WTC11 (cell line): Measurements from ENCODE around the gene DGLUCY. TPM values are rescaled to one million over a fixed set of nuclear protein-coding genes. Genes with fewer than 3 reads are reported as not detected.
A peak's percentile ranks its signal among the peaks of the same experiment; 100 is the strongest.

Experiments
- ATAC-seq: fragments of 200-7000 bp; cut with Tn5 transposase; 2 replicates; pipeline ENCODE4 v1.10.0; 2021; ENCODE audit warnings: mild to moderate bottlenecking, moderate library complexity
- CTCF ChIA-PET: fragments of 300-600 bp; sonication (Branson Sonifier 250); formaldehyde crosslinking; loops from one replicate; lab custom pipeline; 2021; ENCODE audit warnings: antibody characterized with exemption; lab: Charles Lee
- POLR2A ChIA-PET: fragments of 350-600 bp; sonication (Branson Sonifier 250); formaldehyde crosslinking; loops from one replicate; lab custom pipeline; 2021; ENCODE audit warnings: antibody characterized with exemption; lab: Charles Lee
- DNase-seq: peaks from one replicate; pipeline ENCODE4 v3.0.0; 2021; ENCODE audit warnings: low spot score
- H3K27ac Mint-ChIP-seq: 2 replicates; pipeline ENCODE4 v1.8.0; 2021; ENCODE audit warnings: mixed read lengths
- H3K27me3 Mint-ChIP-seq: 2 replicates; pipeline ENCODE4 v1.8.0; 2021; ENCODE audit warnings: low read depth, mild to moderate bottlenecking, moderate library complexity, mixed read lengths
- H3K36me3 Mint-ChIP-seq: 2 replicates; pipeline ENCODE4 v1.8.0; 2021; ENCODE audit warnings: mixed read lengths
- H3K4me1 Mint-ChIP-seq: 2 replicates; pipeline ENCODE4 v1.8.0; 2022; ENCODE audit warnings: mixed read lengths
- H3K4me3 Mint-ChIP-seq: 2 replicates; pipeline ENCODE4 v1.8.0; 2021; ENCODE audit warnings: mild to moderate bottlenecking, moderate library complexity, mixed read lengths
- H3K9me3 Mint-ChIP-seq: 2 replicates; pipeline ENCODE4 v1.8.0; 2021; ENCODE audit warnings: mixed read lengths
- AFF4 ChIP-seq: sonication (generic); formaldehyde crosslinking; IDR thresholded peaks from 2 replicates; pipeline ENCODE4 v1.8.1; 2023; ENCODE audit warnings: mild to moderate bottlenecking, missing genetic modification reagents, borderline replicate concordance
- ATF1 ChIP-seq: sonication (generic); formaldehyde crosslinking; IDR thresholded peaks from 2 replicates; pipeline ENCODE4 v1.8.1; 2023; ENCODE audit warnings: mild to moderate bottlenecking, moderate library complexity, missing genetic modification reagents
- CREB1 ChIP-seq: sonication (generic); formaldehyde crosslinking; IDR thresholded peaks from 2 replicates; pipeline ENCODE4 v1.8.0; 2023; ENCODE audit warnings: mild to moderate bottlenecking, missing genetic modification reagents
- CREM ChIP-seq: sonication (generic); formaldehyde crosslinking; IDR thresholded peaks from 2 replicates; pipeline ENCODE4 v1.8.1; 2022; ENCODE audit warnings: mild to moderate bottlenecking, missing genetic modification reagents, moderate library complexity
- ESRRA ChIP-seq: sonication (generic); formaldehyde crosslinking; IDR thresholded peaks from 2 replicates; pipeline ENCODE4 v1.8.1; 2022; ENCODE audit warnings: mild to moderate bottlenecking, missing genetic modification reagents, borderline replicate concordance
- FOXP4 ChIP-seq: sonication (generic); formaldehyde crosslinking; IDR thresholded peaks from 2 replicates; pipeline ENCODE4 v1.8.0; 2022; ENCODE audit warnings: mild to moderate bottlenecking, missing genetic modification reagents
- MXD4 ChIP-seq: fragments of 250-450 bp; sonication (Bioruptor Pico); IDR thresholded peaks from 2 replicates; pipeline ENCODE4 v1.8.0; 2021; ENCODE audit warnings: mild to moderate bottlenecking, moderate library complexity, borderline replicate concordance
- TP53 ChIP-seq: sonication (generic); formaldehyde crosslinking; IDR thresholded peaks from 2 replicates; pipeline ENCODE4 v1.8.1; 2023; ENCODE audit warnings: mild to moderate bottlenecking, missing genetic modification reagents
- ZNF532 ChIP-seq: fragments of 250-450 bp; sonication (Bioruptor Pico); IDR thresholded peaks from 2 replicates; pipeline ENCODE4 v1.9.0; 2021; ENCODE audit warnings: mild to moderate bottlenecking, borderline replicate concordance
- ZNF671 ChIP-seq: fragments of 250-450 bp; sonication (Bioruptor Pico); IDR thresholded peaks from 2 replicates; pipeline ENCODE4 v1.8.0; 2021; ENCODE audit warnings: mild to moderate bottlenecking
- total RNA-seq: library from RNA; stranded (reverse); gene quantifications from 3 replicates; pipeline ENCODE4 v1.2.3, GENCODE V29; 2021
- TF ChIP-seq, protein P1 (sequence below): sonication (generic); formaldehyde crosslinking; conservative IDR thresholded peaks from 2 replicates; pipeline ENCODE4 v1.8.1; 2023; ENCODE audit warnings: mild to moderate bottlenecking, low read depth, missing genetic modification reagents, moderate library complexity
- TF ChIP-seq, protein P2 (sequence below): fragments of 200-600 bp; IDR thresholded peaks from 2 replicates; pipeline ENCODE4 v1.8.0; 2022; ENCODE audit warnings: antibody characterized with exemption
- TF ChIP-seq, protein P3 (sequence below): sonication (generic); formaldehyde crosslinking; IDR thresholded peaks from 2 replicates; pipeline ENCODE4 v1.8.0; 2022; ENCODE audit warnings: mild to moderate bottlenecking, missing genetic modification reagents

DGLUCY gene
- total RNA-seq, 1 experiment from 2014 or later = 35.4 TPM

- Mint-ChIP-seq H3K27ac (peak overlapping the region; percentile 72; the same call in 1 of the 2 replicates), H3K27me3 (peaks cover 3% of the 10 kb centered on the region; the same call in 1 of the 2 replicates), H3K36me3 (peaks cover 24% of the 10 kb centered on the region), H3K9me3 (peaks cover 22% of the 10 kb centered on the region)
- ChIA-PET CTCF (interaction anchor here (2.8 to 3.5 kb wide), 2 partner anchors 23 to 56 kb away, joined by 17 read pairs; partner anchors contain the start of gene RPS6KA5), POLR2A (interaction anchor here (0.7 kb wide), 1 partner anchor 55 kb away, joined by 3 read pairs; the partner anchor contains the start of gene RPS6KA5)
- no peak for DNase-seq
- TF ChIP-seq ZNF671 (no peak), MXD4 (CRISPR knock-in tag) (no peak), FOXP4 (CRISPR knock-in tag) (no peak), TP53 (CRISPR knock-in tag) (no peak), ZNF532 (no peak)
- TF ChIP-seq, protein P1, sequence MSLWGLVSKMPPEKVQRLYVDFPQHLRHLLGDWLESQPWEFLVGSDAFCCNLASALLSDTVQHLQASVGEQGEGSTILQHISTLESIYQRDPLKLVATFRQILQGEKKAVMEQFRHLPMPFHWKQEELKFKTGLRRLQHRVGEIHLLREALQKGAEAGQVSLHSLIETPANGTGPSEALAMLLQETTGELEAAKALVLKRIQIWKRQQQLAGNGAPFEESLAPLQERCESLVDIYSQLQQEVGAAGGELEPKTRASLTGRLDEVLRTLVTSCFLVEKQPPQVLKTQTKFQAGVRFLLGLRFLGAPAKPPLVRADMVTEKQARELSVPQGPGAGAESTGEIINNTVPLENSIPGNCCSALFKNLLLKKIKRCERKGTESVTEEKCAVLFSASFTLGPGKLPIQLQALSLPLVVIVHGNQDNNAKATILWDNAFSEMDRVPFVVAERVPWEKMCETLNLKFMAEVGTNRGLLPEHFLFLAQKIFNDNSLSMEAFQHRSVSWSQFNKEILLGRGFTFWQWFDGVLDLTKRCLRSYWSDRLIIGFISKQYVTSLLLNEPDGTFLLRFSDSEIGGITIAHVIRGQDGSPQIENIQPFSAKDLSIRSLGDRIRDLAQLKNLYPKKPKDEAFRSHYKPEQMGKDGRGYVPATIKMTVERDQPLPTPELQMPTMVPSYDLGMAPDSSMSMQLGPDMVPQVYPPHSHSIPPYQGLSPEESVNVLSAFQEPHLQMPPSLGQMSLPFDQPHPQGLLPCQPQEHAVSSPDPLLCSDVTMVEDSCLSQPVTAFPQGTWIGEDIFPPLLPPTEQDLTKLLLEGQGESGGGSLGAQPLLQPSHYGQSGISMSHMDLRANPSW = no peak
- TF ChIP-seq, protein P2, sequence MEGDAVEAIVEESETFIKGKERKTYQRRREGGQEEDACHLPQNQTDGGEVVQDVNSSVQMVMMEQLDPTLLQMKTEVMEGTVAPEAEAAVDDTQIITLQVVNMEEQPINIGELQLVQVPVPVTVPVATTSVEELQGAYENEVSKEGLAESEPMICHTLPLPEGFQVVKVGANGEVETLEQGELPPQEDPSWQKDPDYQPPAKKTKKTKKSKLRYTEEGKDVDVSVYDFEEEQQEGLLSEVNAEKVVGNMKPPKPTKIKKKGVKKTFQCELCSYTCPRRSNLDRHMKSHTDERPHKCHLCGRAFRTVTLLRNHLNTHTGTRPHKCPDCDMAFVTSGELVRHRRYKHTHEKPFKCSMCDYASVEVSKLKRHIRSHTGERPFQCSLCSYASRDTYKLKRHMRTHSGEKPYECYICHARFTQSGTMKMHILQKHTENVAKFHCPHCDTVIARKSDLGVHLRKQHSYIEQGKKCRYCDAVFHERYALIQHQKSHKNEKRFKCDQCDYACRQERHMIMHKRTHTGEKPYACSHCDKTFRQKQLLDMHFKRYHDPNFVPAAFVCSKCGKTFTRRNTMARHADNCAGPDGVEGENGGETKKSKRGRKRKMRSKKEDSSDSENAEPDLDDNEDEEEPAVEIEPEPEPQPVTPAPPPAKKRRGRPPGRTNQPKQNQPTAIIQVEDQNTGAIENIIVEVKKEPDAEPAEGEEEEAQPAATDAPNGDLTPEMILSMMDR = no peak
- TF ChIP-seq, protein P3, sequence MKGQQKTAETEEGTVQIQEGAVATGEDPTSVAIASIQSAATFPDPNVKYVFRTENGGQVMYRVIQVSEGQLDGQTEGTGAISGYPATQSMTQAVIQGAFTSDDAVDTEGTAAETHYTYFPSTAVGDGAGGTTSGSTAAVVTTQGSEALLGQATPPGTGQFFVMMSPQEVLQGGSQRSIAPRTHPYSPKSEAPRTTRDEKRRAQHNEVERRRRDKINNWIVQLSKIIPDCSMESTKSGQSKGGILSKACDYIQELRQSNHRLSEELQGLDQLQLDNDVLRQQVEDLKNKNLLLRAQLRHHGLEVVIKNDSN (CRISPR knock-in tag) = no peak
- TF ChIP-seq, all 79 proteins: peak for 0
- Mint-ChIP-seq H3K4me3 (peak overlapping the region; percentile 73), H3K4me1 (peaks cover 69% of the 10 kb centered on the region)
- ATAC-seq = no peak
Measured at GRCh38 chr14:91115986-91116770, 2.3 kb downstream of the DGLUCY start.

DNA sequence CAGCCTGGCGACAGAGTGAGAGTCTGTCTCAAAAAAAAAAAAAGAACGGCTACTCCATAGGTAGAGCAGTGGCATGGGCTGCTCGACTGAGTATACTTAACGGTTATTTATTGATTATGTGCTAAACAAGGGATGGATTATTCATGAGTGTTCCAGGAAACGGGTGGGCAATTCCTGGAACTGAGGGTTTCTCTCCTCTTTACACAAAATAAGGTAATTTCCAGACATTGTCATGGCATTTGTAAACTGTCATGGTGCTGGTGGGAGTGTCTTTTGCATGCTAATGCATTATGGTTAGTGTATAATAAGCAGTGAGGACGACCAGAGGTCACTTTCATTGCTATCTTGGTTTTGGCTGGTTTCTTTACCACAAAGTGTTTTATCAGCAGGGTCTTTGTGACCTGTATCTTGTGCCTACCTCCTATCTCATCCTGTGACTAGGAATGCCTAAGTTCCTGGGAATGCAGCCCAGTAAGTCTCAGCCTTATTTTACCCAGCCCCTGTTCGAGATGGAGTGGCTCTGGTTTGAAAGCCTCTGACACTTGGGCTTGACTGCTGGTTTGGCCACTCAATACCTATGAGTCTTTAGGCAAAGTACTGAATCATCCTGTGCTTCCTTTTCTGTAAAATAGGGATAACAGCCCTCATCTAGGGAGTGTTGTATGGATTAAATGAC, 3.2 kb downstream of the DGLUCY start:
- Mint-ChIP-seq H3K27me3 (peaks cover 3% of the 10 kb centered on the region; the same call in 1 of the 2 replicates), H3K36me3 (peaks cover 24% of the 10 kb centered on the region), H3K4me1 (peaks cover 69% of the 10 kb centered on the region), H3K27ac (peak overlapping the region; percentile 52), H3K9me3 (peaks cover 22% of the 10 kb centered on the region), H3K4me3 (no peak overlapping the region)
- ChIA-PET POLR2A (interaction anchor here (0.6 to 0.7 kb wide), 2 partner anchors 10 to 119 kb away, joined by 3 read pairs; no protein-coding TSS in a partner anchor), CTCF (no interaction called here)
- DNase-seq = no peak
- ATAC-seq = no peak
- TF ChIP-seq ESRRA (no peak), ATF1 (CRISPR knock-in tag) (no peak), AFF4 (no peak), CREM (CRISPR knock-in tag) (no peak), CREB1 (no peak)
- TF ChIP-seq, protein P2 = no peak
